HG03039 (cell line): ENCODE data around the gene APP.

Source experiments
- ATAC-seq: cut with Tn5 transposase; IDR thresholded peaks from one replicate; pipeline ENCODE4 v1.9.1; 2021; ENCODE audit warnings: mild to moderate bottlenecking, moderate library complexity; ENCODE audit not compliant: unreplicated experiment

The APP gene

DNA sequence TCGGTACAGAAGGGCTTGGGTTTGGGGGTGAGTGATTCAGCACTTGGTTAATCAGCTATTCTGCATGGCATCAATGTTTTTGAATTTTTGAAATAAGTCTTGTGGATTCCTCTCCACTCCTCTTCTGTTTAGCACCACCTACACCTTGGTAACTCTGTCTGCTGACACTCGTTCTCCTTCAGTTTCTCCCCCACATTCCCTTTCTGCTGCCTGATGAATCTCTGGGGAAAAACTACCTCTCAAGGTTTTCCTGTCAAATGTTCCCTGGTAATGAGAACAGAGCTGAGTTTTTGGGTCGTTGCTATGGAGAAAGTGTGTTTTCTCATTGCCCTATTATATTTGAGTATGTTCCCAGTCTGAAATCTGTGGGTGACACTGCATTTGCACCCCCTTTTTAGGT, 327.6 kb downstream of the APP start:
- no peak for ATAC-seq

DNA sequence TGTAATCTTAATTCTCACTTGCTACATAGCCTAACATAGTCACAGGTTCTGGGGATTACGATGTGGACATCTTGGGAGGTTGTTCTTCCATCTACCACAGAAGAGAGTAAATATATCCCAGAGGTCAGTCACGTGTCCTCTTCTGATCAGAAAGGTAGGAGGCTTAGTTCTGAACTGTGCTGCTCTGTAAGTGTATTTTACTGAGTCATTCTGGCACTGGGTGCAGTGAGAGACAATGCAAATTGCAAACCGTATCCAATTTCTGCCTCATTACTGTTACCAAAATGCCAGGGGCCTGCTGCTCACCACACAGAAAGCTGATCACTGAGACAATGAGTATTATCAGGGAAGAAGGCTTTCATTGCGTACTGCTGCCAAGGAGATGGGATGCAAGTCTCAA, 331.8 kb downstream of the APP start:
- ATAC-seq: no peak

- ATAC-seq: no peak
Measured at GRCh38 chr21:25837533-25838265, 332.9 kb downstream of the APP start.

- ATAC-seq: no peak
Measured at GRCh38 chr21:25836396-25836795, 334.2 kb downstream of the APP start.

- no peak for ATAC-seq
Measured at GRCh38 chr21:25834381-25834780, 336.2 kb downstream of the APP start.

GRCh38 chr21:25831300-25831960, 339.1 kb downstream of the APP start:
- no peak for ATAC-seq
